ENCODE results near the gene MFSD12.

Gene MFSD12

DNA sequence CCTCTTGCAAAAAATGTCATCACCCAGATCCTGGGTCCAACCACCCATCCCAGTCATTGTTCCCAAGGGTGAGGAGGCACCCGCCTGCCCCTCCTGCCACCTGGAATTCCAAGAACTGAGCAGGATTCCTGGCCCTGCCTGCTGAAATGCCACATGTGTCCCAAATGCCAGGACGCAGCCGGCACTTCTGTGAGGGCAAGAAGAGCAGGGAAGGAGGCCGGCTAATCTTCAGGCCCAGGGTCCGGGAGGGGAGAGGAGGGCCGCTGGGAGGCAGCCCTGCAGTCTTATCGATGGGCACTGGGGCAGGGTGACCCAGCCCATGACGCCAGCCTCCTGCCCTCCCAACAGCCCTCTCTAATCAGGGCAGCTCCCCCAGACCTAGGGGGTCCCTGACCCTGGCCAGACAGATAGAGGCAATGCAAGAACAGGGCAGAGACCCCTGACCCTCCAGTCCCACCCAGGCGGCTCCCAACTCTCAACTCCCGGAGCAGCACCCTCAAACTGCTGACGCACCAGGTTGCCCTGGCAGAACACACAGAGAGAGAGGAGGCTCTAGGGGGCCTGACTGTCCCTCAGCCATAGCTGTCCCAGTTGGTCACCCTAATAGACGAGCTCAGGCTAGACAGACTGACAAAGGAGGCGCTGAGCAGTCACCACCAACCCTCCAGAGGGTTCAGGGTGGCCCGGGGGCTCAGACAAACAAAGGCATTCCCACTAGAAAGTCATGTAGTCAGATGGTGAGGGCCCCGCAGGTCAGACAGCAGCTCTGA lies 1.5 kb downstream of the MFSD12 start:
- DNase-seq: no peak

DNA sequence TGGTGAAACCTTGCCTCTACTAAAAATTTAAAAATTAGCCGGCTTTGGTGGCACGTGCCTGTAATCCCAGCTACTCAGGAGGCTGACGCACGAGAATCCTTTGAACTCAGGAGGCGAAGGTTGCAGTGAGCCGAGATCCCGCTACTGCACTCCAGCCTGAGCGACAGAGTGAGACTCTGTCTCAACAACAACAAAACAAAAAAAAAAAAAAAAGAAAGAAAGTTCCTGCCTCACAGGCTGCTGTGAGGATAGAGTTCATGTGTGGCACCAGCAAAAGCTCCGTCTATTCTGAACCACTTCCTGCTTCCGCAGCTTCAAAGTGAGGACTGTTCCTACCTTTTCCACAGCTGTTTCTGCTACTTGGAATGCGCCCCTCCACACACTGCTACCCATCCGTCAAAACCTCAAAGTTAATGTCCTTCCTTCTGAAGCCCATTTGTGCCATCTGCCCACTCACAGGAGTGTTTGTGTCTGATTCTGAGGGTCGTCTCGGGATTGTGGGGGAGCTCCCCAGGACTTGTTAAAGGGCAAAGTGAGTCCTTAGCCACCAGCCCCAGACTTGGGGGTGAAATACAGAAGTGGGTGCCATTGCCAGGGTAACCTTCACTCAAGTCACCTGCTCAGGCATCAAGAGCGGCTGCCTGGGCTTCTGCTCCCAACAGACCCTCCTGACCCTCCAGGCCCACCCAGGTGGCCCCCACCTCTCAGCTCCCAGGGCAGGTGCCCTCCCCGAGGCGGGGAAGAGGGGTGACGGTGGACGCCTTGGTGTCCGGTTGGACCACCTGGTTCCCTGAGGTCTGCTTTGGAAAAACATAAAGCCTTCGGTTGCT lies 2.9 kb downstream of the MFSD12 start:
- no peak for DNase-seq

- no peak for DNase-seq
Observed at GRCh38 chr19:3551792-3552095, 5.6 kb downstream of the MFSD12 start.

DNA sequence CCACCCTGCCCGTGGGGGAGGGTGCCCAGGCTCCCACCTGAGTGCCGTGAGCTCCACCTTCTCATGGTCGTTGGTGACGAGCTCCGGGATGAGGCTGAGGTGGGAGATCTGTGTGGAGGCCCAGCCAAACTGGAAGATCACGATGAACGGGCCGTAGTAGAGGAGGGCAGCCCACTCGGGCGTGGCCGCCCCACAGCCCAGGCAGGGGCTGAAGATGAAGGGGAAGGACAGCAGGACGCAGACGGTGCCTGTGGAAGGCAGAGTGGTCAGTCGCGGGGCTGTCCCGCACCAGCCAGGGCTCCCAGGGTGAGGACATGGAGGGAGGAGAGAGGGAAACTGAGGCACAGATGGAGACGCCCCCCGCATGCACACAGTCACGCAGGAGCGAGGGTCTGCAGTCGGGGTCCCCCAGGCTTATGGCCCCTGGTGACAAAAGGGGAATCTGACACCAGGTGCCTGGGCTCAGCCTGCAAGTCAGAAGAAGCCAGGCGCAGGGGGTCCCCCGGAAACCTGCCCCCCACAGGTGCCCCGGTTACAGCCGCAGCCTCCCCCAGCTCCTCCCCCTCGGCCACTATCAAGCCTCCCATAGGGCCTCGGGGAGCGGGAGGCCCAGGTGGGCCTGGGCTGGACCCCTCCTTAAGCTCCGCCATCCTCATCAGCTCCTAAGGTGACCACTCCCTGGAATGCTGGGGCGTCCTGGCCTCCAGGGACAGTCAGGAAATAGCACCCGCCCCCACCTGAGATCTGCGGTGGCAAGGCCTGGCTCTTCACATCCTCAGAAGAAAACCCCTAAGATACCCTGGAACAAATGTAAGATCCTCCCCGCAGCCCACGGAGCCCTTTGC lies 6.2 kb downstream of the MFSD12 start:
- no peak for DNase-seq

GRCh38 chr19:3549816-3550215 lies 7.6 kb downstream of the MFSD12 start:
- no peak for DNase-seq

GRCh38 chr19:3548606-3549005 lies 8.8 kb downstream of the MFSD12 start:
- no peak for DNase-seq

- DNase-seq: no peak
Observed at GRCh38 chr19:3547767-3548282, 9.6 kb downstream of the MFSD12 start.

DNA sequence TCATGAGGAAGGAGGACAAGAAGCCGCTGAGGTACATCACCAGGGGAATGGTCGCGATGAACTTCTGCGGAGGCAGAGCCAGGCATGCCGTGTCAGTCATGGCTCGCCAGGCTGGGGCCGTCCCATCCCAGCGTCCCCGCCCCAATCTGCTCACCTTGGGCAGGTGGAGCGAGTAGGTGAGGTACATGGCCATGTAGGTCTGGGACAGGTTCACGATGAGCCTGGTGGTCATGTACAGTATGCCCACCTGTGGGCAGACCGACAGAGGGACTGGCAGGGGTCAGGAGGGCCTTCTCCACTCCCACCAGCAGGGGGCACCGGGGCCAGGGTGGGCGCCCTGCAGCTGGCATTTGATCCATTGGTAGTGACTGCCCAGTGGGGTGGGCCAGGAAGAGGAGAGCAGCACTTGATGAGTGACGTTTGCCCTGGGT lies 10.1 kb downstream of the MFSD12 start:
- no peak for DNase-seq

- no peak for DNase-seq
Observed at GRCh38 chr19:3546119-3546518, 11.3 kb downstream of the MFSD12 start.

GRCh38 chr19:3545669-3546034 lies 11.7 kb downstream of the MFSD12 start:
- DNase-seq: no peak

DNA sequence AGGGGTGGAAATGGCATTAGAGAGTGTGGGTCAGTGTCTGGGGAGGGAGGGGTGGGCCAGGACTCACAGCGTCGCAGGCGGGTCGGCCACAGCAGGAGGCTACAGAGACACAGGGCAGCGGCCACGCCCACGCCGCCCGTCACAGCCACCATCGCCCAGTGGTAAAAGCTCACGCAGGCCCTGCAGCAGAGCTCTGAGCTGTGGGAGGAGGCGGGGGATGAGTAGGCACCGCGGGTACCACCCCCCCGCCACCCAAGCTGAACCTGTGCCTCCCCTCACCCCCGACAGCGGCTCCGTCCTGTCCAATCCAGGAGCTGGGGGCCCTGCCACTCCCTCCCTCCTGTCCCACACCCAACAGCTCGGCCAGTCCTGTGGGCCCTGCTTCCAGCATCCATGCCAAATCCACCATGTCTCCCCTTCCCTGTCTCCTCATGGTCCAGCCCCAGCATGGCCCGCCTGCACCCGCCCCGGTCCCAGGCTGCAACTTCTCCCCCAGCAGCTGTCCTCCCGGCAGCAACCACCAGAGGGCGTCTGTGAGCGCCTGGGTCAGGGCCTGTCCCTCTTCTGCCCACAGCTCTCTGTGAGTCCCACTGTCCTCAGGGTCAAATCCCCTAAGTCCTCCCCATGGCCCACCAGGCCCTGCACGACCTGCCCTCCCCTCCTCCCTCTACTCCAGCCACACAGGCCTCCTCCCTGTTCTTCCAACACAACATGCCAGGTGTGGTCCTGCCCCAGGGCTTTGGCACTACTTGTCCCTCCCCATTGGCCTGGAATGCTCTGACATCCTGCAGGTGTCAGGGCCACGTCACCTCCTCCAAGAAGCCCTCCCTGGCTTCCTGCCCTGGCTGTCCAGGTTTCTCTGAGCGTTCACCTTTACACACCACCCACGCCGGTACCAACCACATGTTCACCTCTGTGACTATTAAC lies 12.4 kb downstream of the MFSD12 start:
- peak; percentile 27 for DNase-seq

- DNase-seq: no peak
Observed at GRCh38 chr19:3544058-3544376, 13.4 kb downstream of the MFSD12 start.

GRCh38 chr19:3543150-3544057 lies 14.0 kb downstream of the MFSD12 start:
- DNase-seq: no peak

DNA sequence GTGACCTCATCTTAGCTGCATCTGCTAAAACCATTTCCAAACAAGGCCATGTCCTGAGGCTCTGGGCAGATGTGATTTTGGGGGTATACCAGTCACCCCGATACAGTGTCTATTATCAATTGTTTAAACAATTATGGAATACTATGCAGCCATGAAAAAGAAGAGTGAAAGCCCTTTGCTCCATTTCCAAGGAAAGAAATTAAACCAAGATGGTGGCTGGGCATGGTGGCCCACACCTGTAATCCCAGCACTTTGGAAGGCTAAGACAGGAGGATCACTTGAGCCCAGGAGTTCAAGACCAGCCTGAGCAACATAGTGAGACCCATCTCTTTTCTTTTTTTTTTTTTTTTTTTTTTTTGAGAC lies 17.6 kb downstream of the MFSD12 start:
- no peak for DNase-seq

- no peak for DNase-seq
Observed at GRCh38 chr19:3538965-3539755, 18.2 kb downstream of the MFSD12 start, which contains the start of gene TEKTIP1. Gene TEKTIP1 (plus strand): TSS chr19:3539174. CDS start chr19:3539178, 4 bp downstream.

DNA sequence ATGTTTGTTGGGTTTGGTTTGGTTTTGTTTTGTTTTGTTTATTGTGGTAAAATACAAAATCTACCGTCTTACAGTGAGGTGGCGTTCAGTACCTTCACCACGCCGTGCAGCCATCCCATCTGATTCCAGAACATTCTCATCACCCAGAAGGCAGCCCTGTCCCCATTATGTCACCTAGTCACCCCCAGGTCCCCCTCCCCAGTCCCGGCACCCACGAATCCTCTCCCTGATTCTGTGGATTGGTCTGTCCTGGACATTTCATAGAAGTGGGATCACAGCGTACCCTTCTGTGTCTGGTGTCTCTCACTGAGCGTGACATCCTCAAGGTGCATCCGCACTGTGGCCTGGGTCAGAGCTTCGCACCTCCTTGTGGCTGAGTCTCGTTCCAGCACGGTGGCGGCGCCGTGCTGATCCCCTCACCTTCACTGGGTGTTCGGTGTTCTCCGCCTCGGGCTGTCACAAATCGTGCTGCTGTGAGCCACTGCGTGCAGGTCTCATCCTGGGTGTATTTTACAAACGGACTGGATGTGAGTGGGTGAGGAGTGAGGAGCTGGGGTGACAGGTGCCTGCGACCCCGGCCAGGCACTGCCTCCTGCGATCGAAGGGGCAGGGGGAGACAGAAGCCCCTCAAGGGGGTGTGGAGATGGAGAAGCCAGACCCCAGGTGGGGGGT lies 19.0 kb downstream of the MFSD12 start:
- no peak for DNase-seq

DNA sequence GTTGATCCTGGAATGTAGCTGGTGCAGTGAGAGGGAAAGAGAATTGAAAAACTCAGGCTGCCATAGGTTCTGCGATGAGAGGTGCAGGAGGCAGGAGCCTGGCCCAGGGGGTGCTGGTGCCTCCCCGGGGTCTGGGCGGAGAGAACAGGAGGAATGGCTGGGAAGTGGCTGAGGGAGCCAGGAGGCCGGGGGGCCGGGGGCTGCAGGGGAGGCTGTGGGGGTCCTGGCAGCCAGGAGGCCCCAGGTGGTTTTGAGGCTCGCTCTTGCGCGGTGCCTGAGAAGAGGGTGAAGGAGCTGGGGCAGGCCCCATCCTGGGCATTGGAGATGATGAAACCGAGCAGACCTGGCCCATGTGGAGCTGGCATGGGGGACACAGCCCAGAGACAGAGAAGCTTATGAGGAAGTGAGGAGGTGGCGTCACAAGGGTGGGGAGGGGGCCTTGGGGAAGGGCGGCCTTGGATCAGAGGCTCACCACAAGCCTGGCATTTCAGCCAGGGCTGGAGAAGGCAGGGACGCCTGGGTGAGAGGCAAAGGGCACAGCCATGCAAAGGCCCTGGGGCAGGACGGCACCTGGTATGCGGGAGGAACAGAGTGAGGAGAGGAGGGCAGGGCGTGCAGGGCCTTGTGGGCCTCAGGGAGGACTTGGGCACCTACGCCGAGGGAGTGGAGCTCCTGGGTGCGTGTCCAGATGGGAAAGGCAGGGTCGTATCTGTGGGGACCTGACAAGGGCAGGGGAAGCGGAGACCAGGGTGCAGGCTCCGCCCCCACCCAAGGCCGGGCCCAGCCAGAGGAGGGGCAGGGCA lies 19.7 kb downstream of the MFSD12 start:
- no peak for DNase-seq

DNA sequence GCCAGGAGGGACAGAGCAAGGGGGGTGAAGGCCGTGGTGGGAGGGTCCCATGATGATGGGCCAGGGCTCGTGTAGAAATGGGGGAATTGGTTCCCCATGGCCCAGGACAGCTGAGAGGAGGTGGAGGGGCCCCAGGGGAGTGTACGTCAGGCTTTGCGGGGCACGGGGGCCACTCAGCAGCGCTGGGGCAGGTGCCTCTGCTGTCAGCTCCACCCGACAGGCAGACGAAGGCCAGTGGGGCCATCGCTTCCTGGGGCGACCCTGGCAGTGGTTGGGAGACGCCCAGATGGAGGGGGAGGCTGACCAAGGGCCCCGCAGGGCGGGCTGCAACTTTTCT lies 20.3 kb downstream of the MFSD12 start:
- no peak for DNase-seq

Measured in fibroblast of skin of abdomen (primary cell).